Measurements from ENCODE around the gene SNAI3.

The SNAI3 gene

DNA sequence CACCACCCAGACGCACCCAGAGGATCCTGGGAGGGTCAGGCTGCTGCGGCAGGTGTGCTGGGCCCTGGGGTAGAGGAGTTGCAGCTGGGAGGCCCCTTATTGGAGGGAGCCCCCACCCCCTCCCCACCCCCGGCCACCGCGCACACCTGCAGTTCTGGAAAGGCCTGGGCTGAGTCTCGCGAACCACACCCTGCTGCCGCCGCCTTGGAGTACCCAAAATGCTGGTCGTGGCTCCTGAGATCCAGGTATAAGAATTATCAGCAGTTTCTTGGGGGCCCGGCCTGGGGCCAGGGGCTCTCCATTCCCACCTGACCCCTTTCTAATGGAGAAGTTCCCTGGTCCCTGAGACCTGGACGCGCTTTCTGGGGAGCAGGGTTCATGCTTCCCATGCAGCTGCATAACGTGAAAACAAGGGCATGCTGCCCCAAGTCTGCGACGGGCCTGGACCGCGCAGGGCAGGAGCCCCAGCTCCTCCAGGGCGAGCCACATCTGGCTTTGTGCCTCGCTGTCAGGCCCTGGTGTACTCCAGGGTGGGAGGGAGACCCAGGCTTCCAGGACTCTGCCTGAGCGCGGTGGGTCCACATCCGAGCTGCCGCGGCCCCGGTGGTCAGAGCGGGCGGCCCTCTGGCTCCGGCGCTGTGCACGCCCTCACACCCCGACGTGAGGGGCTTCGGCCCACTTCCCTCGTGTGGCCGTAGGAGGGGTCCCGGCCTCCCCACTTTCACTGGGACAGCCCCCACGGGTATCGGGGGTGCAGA, 7.3 kb upstream of the SNAI3 start:
- in situ Hi-C loops (cut with MboI; ENCODE audit: low sequenced_read_pairs) = no loop called here

DNA sequence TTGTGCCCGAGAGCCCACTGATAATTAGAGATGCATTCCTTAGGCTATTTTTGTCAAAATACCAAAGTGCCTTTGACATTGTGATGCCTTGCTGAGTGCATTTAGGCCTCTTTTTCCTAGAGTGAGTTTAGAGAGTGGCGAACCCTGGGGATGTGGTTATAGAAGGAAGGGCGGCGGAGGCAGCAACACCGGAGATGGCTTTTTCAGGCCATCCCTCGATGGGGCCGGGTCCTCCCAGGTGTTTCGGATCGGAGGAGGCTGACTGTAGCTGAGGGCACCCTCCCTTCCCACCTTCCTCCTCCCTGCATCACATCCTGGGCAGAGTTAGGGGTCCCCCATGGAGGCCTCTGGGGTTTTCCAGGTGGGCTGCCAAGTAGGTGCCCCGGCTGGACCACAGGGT, 6.6 kb upstream of the SNAI3 start:
- in situ Hi-C loops (cut with MboI; ENCODE audit: low sequenced_read_pairs) = no loop called here

DNA sequence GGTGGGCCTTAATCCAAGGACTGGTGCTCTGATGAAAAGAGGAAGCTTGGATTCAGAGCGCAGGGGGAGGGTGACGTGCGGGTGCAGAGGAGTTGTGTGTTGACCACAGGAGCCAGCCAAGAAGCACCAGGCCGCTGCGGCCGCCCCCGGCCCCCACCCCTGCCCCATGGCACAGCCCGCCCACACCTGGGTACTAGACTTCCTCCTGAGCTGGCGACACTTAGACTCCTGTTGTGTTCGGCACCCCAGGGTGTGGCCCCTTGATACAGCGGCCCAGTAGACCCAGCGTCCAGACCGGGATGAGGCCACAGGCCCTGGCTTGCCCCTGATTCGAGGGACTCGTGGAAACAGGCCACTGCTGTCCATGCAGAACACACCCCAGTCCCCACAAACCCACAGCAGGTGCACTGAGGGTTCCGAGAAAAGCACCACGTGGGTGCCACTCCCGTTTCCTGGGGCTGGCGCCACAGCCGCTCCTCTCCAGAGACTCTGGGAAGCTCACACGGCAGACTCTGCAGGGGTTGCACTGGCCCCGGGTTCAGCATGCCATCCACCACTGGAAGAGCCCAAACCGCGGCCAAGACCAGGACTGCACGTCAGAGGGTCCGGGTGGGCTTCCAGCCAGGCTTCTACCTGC, 5.7 kb upstream of the SNAI3 start:
- in situ Hi-C loops (cut with MboI; ENCODE audit: low sequenced_read_pairs) = no loop called here

DNA sequence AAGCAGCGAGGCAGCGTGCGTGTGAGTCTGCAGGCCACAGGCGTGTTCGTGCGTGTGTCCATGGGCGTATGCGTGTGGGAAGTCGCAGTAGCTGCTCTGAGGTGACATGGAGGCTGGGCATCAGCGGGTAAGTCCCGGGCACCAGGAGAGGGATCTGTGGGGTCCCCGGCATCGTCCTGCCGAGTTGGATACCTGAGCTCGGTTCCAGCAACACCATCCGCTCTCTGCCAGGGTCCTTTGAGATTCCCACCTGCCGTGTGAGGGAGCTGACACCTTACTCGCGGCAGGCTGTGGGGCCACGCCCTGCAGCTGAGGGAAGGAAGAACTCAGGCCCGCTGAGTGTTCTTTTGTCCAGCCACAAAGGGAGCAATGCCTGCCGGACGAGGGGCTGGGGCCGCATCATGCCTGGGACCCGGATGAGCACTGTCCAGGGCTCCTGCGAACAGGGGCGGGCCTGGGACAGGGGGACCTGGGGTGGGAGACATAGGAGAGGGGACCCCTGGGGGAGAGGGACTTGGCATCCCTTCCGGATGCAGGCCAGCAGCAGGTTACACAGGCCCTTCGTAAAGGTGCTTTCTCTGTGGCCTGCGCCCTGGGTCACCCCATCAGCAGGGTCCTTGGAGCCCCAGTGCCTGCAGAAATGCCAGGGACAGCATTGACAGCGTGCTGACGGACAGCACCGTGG, 5.0 kb upstream of the SNAI3 start:
- in situ Hi-C loops (cut with MboI; ENCODE audit: low sequenced_read_pairs) = no loop called here

DNA sequence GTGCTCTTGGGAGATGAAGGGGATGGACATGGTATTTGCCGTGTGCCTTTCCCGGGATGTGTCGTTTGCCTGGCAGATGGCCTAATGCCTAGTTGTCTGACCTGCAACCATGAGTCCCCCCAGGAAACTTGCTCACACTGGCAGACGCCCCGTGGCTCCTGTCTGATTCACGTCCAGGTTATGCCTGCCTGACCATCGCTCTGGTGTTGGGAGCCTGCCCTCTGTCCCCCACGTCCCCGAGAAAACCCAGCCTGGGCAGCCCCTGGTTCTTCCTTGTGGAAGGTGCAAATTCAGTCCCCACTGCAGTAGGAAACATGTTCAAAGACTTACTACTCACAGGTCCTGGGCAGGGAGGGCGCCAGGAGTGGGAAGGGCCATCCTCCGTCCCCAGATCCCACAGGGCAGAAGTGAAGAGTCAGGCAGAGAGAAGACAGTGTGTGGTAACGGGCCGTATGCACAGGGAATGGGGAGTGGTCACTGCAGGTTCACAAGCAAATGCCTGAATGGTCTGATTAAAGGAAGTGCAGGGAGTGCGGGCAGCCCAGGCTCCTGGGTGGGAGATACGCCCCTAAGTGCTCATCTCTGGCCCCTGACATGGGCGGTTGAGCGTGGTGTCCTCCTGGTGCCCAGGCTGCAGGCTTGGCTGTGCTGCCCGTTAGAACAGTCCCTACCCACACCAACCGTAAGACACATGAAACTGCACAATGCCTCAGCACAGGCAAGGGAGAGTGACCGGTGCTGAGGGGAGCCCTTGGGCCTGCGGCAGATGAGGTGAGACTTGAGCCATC, 4.2 kb upstream of the SNAI3 start:
- in situ Hi-C loops (cut with MboI; ENCODE audit: low sequenced_read_pairs) = no loop called here

DNA sequence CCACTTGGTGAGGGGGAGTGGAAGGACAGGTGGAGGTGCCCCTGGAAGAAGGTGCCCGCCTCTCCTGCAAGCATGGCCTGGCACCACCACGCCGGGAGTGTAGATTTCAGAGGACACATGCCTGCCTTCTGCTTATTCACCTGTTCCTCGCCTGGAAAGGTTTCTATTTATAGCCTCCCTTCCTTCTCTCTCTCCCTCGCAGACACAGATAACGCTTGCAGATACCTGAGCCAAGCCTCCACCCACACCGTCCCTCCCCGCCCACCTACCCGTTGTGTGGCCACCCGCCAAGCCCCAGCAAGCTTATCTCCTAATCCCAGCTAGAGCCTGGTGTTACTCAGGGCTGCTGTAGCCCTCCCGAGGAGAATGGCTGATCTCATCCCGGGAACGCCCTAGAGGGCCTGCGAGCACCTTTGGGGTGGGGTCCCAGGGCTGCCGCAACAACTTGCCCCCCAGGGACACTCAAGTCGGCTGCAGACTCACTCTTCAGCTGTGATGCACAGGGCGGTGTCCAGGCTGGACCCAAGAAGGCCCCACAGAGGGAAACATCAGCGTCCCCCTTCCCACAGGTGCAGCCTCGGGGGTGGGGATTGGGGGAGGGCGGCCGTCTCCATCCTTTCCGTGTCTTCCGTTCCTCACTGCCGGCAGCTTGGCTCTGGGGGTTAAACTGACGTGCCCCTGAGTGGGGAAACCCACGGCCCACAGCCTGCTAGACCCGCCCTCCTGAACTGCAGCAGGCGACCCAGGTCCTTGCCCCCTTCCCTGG, 1.9 kb upstream of the SNAI3 start:
- in situ Hi-C loops (cut with MboI; ENCODE audit: low sequenced_read_pairs) = no loop called here

DNA sequence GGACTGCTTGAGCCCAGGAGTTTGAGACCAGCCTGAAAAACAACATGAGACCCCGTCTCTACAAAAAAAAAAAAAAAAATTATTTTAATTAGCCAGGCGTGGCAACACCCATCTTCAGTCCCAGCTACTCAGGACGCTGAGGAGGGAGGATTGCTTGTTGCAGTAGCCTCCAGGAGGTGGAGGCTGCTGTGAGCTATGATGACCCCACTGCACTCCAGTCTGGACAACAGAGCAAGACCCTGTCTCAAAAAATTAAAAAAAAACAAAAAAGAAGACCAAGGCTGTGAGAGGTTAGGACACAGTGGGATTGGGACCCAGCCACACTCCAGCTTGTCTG, 1.3 kb upstream of the SNAI3 start:
- in situ Hi-C loops (cut with MboI; ENCODE audit: low sequenced_read_pairs) = no loop called here

DNA sequence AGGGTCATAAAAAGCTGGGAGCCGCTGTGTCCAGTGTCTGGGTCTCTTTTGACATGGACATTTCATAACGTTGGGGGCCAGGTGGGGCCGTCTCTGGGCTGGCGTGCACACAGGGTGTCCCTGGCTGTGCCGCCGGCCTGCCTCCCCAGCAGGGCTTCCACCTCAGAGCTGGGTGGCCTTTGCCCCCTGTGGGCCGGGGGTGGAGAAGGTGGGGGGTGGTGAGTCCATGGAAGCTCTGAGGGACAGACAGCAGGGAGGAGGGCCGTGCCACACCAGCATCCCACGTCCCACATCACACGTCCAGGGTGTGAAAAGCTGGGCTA, 908 bp upstream of the SNAI3 start:
- in situ Hi-C loops (cut with MboI; ENCODE audit: low sequenced_read_pairs) = no loop called here

DNA sequence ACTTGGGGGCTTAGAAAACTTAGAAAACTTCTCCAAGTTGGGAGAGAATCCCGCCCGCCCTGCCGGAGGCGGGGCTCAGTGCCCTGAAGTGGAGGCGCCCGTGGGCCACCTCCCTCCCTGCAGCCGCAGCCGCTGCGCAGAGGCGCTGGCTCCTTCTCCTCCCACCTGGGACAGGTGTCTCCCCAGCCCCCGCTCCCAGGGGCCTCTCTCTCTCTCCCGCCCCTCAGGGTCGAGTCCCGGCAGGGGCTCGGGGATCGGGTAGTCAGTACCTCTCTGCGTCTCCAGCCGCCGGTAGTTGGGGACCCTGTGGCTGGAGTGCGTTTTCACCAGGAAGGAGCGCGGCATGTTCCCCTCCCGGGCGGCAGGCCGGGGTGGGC, 257 bp downstream of the SNAI3 start:
- in situ Hi-C loops (cut with MboI; ENCODE audit: low sequenced_read_pairs) = no loop called here

DNA sequence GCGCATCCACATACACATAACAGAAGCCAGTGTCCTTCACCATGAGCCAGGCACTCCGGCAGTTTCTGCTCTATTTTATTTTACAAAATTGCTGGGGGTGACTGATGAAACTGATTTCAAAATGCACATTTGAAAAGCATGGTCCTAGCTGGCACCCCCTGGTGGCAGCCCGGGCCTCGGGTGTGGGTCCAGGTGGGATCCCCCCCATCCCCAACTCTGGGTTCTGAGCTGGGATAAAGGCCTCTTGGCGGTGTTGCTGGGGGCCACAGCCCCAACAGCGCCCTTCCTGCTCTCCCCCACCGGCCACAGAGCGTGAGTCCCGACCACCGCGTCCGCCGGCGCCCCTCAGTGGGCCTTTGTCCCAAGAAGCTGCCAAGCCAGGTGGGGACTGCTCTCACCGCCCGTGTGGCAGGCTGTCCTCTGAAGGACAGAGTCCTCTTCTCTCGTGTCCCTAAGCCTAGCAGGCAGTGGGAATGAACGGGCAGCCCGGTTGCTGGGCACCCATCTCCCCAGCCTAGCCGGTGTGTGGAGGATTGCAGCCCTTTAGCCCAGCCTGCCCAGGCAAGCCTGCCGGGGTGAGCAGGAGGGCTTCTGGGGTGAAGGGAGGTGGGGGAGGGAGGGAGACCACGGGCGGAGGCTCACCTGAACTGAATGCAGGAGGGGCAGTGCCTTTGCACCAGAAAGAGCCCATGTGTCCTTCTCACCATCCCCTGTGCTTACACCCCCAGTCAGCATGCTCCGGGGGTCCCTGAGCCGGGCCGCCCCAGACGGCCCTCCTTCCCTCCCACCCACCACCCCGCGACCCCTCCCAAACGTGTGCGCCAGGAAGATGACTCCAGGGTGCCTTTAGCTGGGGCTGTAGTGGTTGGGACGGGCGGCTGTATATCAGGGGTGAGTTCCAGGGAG, 898 bp downstream of the SNAI3 start:
- in situ Hi-C loops (cut with MboI; ENCODE audit: low sequenced_read_pairs) = no loop called here

DNA sequence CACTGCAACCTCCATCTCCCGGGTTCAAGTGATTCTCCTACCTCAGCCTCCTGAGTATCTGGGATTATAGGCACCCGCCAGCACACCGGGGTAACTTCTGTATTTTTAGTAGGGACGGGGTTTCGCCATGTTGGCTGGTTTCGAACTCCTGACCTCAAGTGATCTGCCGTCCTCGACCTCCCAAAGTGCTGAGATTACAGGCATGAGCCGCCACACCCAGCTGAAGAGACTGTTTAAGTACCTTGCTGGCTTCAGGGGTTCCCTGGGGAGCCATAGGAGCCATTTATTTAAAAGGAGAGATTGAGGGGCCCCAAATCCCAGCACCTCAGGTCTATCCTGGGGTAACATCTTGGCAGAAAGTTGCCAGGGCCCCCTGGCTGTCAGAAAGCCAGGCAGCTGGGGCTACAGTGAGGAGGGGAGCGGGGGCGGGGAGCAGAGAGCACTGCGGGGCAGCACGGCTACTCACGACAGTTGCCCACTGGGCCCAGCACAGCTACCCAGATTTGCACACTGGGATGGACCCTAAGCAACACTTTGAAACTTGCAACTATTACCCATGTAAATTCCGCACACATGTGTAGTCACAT, 1.6 kb downstream of the SNAI3 start:
- in situ Hi-C loops (cut with MboI; ENCODE audit: low sequenced_read_pairs) = no loop called here

DNA sequence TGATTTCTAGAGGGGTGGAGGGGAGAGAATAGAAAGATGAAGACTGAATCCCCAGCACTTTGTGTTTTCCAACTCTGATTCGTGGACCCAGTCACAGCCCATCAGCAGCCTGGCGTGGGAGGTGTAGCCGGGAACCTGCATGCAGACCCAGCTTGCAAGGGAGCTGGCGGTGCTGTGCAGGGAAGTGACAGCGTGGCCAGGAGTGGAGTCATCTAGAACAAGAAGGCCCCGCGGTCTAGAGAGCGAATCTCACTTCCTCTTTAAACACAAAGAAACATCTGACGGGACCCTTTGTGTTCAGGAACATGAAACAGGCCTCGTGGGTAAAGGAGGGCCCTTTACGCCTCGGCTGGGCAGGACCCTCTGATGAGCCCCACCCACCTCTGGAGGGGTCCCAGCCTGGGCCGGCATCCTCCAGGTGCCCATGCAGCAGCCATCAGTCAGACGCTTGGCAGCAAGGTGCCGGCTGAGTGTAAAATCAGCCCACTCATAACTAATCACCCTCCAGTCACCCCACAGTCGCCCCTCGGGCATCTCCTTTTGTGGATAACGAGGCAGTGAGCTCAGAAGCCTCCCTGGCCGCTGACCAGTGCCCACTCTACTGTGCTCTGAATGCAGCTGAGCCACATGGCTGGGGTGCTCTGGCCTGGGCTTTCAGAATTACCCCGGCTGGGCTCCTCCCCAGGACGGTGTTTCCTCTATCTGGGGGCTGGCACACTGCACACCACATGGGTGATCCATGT, 4.4 kb downstream of the SNAI3 start:
- in situ Hi-C loops (cut with MboI; ENCODE audit: low sequenced_read_pairs) = no loop called here

DNA sequence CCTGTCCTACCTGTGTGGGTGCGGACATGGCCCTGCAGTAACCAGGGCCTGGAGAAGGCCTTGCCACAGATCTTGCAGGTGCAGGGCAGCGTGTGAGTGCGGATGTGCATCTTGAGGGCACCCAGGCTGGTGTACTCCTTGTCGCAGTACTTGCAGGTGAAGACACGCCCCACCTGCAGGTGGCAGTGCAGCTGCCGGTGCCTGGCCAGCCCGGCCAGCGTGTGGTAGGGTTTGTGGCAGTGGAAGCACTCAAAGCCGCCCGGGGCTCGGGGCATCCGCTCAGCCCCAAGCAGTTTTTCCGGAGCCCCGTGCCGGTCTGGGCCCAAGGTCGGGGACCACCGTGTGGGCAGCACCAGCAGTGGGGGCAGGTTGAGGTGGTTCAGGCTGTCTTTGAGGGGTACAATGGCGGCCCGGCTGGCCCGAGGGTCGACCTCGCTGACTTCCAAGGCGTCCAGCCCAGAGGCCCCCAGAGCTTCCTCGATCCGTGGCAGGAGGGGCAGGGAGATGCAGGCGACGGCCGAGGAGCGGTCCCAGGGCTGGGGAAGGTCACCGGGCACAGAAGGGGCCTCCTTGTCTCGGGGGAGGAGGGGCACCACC, 5.1 kb downstream of the SNAI3 start:
- in situ Hi-C loops (cut with MboI; ENCODE audit: low sequenced_read_pairs) = no loop called here

DNA sequence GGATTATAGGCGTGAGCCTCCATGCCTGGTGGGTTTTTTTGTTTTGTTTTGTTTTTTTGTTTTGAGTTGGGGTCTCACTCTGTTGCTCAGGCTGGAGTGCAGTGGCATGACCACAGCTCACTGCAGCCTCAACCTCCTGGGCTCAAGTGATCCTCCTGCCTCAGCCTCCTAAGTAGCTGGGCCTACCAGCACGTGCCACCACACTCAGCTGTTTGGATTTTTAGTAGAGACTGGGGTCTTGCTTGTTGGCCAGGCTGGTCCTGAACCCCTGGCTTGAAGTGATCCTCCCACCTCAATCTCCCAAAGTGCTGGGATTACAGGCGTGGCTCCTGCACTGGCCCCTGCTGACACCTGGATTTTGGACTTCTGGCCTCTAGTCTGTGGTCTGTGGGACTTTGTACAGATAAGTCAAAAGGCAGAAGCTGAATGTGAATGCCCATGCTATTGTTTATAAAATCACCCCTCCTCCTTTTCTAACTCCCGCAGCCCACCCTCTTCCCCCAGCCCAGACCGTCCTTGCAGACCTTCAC, 5.7 kb downstream of the SNAI3 start:
- in situ Hi-C loops (cut with MboI; ENCODE audit: low sequenced_read_pairs) = no loop called here

DNA sequence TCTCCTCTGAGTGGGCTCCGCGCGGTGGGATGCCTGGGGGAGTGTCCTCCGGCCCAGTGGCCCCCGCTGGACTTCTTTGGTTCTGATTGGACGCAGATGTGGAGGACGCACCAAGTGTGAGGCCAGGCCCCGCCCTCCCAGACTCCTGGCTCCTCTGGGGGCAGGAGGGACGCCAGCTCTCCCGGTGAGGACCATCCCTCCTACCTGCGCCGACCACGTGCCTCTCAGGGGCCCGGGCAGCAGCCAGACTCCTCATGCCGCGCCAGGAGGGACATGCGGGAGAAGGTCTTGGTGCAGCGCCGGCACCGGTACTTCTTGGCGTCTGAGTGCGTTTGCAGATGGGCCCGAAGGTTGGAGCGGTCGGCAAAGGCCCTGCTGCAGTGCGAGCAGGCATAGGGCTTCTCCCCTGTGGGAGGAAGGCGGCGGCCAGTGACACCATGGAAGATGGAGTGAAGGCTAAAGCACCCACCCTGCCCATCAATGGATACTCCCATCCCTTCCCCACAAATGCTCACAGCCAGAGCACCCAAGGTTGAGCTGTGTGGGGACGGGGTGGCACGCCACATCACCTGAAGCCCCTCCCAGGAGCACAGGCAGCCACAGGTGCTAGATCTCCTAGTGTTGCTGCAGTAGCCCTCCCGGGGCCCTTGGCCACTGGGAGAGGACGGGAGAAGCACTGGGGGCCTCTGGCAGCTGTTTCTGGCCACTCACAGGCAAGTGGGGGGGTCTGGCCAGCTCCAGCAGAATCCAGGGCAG, 7.9 kb downstream of the SNAI3 start:
- in situ Hi-C loops (cut with MboI; ENCODE audit: low sequenced_read_pairs) = no loop called here

DNA sequence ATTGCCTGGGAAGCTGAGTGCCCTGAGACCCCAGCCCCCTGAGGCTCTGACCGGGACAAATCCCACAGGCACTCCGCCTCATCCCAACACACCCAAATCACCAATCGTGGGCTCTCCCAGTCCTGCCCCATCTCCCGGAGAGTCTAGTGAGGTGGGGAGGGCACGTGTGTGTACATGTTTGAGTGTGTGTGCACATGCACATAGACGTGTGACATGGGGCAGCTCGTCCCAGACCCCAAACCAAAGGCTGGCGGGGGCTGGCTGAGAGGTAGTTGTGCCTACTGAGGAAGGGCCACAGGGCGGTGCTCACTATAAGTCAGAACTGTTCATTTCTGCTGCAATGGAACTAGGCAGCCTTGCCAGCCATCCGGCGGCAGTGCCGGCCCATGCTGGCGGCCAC, 8.6 kb downstream of the SNAI3 start:
- in situ Hi-C loops (cut with MboI; ENCODE audit: low sequenced_read_pairs) = no loop called here

DNA sequence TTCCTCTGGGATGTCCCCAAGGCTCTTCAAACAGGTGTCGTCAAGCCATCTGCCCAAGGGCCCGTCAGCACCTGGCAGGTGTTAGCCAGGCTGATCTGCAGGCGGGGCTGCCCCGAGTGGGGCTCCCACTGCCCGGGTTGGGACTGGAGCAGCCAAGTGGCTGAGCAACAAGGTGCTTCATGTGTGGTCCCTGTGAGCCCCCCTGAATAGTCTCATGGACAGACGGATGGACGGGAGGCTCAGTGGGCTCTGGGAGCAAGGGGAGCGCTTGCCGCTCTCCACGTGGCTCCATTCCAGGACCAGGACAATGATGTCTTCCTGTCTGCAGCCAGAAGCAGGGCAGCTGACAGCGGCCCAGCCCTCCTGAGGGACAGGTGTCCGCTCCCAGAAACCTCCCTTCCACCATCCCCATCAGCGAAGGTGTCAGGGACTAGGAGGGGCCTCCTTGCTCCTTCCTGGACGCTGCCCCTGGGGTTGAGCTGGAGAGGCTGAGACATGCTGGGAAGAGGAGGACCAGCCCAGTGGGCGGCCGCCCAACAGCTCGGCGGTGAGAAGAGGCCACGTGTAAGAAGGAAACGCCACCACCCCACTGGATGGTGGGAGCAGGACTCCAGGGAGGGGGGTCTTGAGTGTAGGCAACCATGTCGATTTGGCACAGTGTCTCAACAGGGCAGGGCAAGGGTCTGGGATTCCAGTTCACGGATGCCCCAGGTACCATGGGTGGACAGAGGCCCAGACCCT, 9.6 kb downstream of the SNAI3 start:
- in situ Hi-C loops (cut with MboI; ENCODE audit: low sequenced_read_pairs) = no loop called here
